T follicular helper cell (primary cell): ENCODE measurements around the gene YARS1.

Experiments used
- DNase-seq: peaks from one replicate; pipeline ENCODE4 v3.0.0-alpha.2; 2020; ENCODE audit warnings: low read depth

Gene YARS1

GRCh38 chr1:32744071-32744425, 73.1 kb downstream of the YARS1 start:
- no peak for DNase-seq

- no peak for DNase-seq
Measured at GRCh38 chr1:32743380-32744070, 73.6 kb downstream of the YARS1 start.

DNA sequence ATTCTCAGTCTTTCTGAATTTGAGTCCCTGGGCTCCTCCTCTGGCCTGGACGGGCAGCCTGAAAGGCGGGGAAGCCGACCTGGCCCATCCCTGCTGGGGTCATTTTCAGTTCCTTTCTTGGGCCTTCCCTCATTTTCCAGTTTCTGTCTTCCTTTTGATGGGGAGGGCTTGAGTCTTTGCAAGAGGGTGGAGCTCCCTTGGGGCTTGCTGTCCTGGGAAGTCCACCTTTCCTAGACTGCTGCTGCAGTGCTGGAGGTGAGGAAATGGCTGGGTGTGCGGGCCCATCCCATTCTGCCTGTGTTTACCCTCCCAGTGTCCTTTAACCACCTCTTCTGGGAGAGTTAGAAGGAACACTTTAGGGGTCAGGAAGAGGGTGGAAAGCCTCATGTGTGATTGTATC, 74.2 kb downstream of the YARS1 start:
- DNase-seq = no peak

DNA sequence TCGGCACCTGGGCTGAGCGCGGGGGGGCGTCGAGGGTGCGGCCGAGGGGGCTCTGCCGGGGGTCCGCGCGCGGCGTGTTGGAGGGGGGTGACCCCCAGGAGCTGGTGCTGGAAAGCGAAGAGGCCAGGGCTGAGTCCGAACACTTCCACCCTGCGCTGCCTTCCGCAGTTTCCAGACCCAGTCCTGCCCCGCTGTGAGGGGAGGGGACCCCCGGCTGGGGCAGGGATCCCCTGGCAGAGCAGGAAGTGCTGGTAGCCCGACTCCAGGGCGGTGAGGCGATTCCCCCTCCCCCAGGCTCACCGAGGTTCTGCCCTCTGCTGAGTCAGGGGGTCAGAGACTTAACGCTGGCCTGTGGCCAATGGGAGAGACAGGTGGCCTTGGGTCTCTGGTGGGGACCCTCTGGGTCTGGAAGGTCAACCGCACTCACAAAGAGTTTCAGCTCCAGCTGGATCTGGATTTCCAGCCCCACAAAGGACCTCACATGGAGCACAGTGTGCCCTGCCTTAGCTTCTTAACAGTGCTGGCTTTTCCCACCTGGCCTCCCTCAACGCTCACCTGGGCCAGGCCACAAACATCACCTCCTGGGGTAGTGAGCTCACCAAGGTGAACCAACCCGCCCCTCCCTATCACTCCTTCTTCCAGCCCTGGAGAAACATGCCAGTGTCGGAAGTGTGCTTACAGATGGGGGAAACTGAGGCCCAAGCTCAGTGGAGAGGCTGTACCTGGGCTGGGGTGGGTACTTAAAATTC, 74.8 kb downstream of the YARS1 start:
- no peak for DNase-seq

- DNase-seq = no peak
Measured at GRCh38 chr1:32741413-32742198, 75.6 kb downstream of the YARS1 start.

DNA sequence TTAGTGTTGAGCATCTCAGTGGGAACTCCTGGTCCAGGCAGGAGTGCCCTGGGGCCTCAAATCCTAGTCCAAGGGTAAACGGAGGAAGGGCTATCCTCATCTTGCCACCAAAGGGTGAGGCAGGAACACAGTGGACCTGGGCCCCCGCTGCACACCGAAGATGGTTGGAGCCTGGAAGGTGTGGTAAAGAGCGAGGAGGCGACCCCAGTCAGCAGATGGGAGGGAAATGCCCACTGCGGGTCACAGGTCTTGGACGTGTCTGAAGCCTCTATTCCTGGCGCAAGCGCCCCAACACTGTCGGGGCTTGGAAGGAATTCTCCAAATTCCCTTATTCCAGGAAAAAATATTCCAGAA, 76.1 kb downstream of the YARS1 start:
- no peak for DNase-seq

GRCh38 chr1:32736812-32737791, 80.1 kb downstream of the YARS1 start:
- DNase-seq = no peak

- DNase-seq = no peak
Measured at GRCh38 chr1:32733582-32734321, 83.4 kb downstream of the YARS1 start.

GRCh38 chr1:32729254-32730046, 87.7 kb downstream of the YARS1 start:
- DNase-seq = no peak

DNA sequence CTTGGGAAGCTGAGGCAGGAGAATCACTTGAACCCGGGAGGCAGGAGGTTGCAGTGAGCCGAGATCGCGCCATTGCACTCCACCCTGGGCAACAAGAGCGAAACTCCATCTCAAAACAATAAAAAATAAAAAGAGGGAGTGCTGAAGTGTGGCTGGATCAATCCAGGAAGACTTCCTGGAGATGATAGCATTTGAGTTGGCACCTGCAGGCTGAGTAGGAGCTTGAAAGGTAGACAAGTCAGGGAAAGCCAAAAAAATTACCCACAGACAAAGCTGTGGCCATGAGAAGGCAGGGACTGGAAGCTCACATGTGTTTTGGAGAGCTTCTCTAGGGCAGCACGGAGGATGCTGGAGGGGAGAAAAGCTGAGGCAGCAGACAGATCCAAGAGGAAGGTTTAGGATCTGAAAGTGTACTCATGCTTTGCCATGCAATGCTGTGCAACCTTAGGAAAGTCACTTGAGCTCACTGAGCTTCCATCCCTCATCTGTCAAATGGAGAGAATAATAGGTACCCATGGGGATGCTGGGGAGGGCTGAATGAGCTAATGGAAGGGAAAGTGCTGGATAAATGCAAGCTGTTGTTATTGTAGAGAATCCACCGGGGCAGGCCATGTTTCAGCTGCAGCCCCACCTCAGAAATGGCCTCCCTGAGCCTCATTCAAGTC, 88.6 kb downstream of the YARS1 start:
- DNase-seq = no peak

DNA sequence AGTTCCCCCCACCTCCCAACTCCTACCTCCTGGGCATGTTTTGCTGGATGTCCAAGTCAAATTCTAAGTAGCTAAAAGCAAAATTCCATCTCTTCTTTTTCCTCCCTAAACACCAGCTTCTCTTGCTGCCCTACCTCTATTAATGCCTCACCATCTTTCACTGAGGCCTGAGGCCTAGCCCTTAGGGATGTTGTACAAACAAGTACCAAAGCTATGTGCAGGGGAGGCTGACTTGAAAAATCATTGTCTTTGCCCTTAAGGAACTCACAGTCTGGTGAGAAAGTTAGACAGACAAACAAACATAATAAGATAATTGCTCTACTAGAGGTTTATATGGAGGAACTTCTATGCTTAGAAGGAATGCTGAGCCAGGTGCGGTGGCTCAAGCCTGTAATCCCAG, 89.3 kb downstream of the YARS1 start:
- DNase-seq = no peak

DNA sequence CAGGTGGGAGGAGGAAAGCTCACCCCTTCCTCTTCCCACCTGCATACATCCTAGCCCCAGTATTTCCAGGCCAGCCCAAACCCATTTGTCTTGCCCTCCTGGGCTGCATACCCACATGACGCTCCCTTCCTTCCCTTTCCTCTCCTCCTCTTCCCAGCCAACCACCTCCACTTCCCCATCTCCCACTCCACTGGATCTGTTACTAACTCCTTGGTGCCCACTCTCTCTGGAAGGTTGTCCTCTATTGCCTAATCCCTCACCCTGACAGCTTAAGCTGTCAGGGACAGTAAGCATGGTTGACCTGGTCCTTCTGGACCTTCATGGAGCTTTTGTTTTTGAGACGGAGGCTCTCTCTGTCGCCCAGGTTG, 91.6 kb downstream of the YARS1 start:
- no peak for DNase-seq
